ENCODE data around the gene FGFR1OP2. TPM values are rescaled to one million over a fixed set of nuclear protein-coding genes. Genes with fewer than 3 reads are reported as not detected.

The FGFR1OP2 gene
- total and polyA plus RNA-seq, 2 of the 8 experiments (the other 6 are each of a cell fraction or from before 2014, with no cell fraction given): 8.8 to 34.4 TPM

DNA sequence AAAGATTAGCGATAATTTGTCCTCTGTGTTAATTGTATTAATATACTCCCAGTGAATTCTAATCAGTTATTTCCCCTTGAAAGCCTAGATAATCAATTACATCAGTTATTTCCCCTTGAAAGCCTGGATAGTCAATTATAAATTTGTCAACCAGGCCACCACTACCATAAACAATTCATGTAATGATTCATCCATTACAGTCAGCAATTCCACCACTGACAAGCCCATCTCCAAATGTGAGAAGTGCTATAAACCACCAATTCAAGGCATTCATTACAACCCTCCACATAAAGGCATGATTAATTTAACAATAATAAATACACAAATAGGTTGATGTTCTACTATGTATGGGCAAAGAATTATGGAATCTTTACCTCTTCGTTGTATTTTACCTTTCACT lies 41.4 kb upstream of the FGFR1OP2 start (continued):
- TF ChIP-seq, protein P1, sequence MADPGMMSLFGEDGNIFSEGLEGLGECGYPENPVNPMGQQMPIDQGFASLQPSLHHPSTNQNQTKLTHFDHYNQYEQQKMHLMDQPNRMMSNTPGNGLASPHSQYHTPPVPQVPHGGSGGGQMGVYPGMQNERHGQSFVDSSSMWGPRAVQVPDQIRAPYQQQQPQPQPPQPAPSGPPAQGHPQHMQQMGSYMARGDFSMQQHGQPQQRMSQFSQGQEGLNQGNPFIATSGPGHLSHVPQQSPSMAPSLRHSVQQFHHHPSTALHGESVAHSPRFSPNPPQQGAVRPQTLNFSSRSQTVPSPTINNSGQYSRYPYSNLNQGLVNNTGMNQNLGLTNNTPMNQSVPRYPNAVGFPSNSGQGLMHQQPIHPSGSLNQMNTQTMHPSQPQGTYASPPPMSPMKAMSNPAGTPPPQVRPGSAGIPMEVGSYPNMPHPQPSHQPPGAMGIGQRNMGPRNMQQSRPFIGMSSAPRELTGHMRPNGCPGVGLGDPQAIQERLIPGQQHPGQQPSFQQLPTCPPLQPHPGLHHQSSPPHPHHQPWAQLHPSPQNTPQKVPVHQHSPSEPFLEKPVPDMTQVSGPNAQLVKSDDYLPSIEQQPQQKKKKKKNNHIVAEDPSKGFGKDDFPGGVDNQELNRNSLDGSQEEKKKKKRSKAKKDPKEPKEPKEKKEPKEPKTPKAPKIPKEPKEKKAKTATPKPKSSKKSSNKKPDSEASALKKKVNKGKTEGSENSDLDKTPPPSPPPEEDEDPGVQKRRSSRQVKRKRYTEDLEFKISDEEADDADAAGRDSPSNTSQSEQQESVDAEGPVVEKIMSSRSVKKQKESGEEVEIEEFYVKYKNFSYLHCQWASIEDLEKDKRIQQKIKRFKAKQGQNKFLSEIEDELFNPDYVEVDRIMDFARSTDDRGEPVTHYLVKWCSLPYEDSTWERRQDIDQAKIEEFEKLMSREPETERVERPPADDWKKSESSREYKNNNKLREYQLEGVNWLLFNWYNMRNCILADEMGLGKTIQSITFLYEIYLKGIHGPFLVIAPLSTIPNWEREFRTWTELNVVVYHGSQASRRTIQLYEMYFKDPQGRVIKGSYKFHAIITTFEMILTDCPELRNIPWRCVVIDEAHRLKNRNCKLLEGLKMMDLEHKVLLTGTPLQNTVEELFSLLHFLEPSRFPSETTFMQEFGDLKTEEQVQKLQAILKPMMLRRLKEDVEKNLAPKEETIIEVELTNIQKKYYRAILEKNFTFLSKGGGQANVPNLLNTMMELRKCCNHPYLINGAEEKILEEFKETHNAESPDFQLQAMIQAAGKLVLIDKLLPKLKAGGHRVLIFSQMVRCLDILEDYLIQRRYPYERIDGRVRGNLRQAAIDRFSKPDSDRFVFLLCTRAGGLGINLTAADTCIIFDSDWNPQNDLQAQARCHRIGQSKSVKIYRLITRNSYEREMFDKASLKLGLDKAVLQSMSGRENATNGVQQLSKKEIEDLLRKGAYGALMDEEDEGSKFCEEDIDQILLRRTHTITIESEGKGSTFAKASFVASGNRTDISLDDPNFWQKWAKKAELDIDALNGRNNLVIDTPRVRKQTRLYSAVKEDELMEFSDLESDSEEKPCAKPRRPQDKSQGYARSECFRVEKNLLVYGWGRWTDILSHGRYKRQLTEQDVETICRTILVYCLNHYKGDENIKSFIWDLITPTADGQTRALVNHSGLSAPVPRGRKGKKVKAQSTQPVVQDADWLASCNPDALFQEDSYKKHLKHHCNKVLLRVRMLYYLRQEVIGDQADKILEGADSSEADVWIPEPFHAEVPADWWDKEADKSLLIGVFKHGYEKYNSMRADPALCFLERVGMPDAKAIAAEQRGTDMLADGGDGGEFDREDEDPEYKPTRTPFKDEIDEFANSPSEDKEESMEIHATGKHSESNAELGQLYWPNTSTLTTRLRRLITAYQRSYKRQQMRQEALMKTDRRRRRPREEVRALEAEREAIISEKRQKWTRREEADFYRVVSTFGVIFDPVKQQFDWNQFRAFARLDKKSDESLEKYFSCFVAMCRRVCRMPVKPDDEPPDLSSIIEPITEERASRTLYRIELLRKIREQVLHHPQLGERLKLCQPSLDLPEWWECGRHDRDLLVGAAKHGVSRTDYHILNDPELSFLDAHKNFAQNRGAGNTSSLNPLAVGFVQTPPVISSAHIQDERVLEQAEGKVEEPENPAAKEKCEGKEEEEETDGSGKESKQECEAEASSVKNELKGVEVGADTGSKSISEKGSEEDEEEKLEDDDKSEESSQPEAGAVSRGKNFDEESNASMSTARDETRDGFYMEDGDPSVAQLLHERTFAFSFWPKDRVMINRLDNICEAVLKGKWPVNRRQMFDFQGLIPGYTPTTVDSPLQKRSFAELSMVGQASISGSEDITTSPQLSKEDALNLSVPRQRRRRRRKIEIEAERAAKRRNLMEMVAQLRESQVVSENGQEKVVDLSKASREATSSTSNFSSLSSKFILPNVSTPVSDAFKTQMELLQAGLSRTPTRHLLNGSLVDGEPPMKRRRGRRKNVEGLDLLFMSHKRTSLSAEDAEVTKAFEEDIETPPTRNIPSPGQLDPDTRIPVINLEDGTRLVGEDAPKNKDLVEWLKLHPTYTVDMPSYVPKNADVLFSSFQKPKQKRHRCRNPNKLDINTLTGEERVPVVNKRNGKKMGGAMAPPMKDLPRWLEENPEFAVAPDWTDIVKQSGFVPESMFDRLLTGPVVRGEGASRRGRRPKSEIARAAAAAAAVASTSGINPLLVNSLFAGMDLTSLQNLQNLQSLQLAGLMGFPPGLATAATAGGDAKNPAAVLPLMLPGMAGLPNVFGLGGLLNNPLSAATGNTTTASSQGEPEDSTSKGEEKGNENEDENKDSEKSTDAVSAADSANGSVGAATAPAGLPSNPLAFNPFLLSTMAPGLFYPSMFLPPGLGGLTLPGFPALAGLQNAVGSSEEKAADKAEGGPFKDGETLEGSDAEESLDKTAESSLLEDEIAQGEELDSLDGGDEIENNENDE (IDR thresholded peaks at IDR 0.05; ENCODE audit: insufficient replicate concordance, low read length): no peak
- no peak for TF ChIP-seq CHD2 (IDR thresholded peaks at IDR 0.05; ENCODE audit: low read length)
- TF ChIP-seq RBBP5 (IDR thresholded peaks at IDR 0.05; ENCODE audit: borderline replicate concordance, low read depth, low read length): no peak
- TF ChIP-seq FOSL1 (IDR thresholded peaks at IDR 0.05; ENCODE audit: insufficient read depth, low read depth, low read length): no peak
